ENCODE results near the gene ADM2.

GRCh38 chr22:50489363-50490243, 8.3 kb downstream of the ADM2 start:
- TF ChIP-seq CTCF (conservative IDR thresholded peaks at IDR 0.05 in 1 of 2, IDR thresholded peaks at IDR 0.05 in 1 of 2; ENCODE audit: extremely low read depth in 1 of 2, insufficient read depth in 1 of 2, low read depth in 1 of 2, low read length in 2 of 2) (no peak), EZH2 (IDR thresholded peaks at IDR 0.05; ENCODE audit: borderline replicate concordance, low read length) (no peak)
